ENCODE measurements around the gene KRTAP5-6. TPM values are rescaled to one million over a fixed set of nuclear protein-coding genes. Genes with fewer than 3 reads are reported as not detected.

KRTAP5-6 gene
- total and polyA plus RNA-seq, 7 donors: not detected

DNA sequence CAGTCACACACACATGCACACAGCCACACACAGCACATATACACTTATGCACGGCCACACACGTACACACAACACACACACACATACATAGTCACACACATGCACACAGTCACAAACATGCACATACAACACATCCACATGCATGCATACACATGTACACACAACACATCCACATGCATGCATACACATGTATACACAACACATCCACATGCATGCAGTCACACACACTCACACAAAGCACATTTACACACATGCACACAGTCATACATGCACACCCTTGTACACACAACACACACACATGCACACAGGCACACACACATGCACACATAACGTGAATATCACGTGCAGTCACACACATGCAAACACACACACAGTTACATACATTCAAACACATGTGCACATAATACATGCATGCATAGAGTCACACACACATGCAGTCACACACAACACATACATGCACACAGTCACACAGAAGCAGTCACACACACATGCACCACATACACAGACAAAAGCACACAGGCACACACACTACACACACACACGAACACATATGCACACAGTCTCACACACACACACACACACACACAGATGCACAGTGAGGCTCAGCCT, 34.6 kb downstream of the KRTAP5-6 start:
- WGBS, 3 donors: 88 to 92% (median 91%) methylated on average over 5 of the region's 5 CpGs
- TF ChIP-seq CTCF (IDR thresholded peaks at IDR 0.05): no peak
- ATAC-seq: no peak
- H3K9me3 ChIP-seq: no peaks in the 10 kb centered on the region
- H3K27me3 ChIP-seq (ENCODE audit: insufficient read depth in 3 of 3, low read length in 2 of 3): peaks cover 0 to 67% (median 19%) of the 10 kb centered on the region in 3 donors
- intact Hi-C loops (cut with DNase I): loop anchor here in 1 of 2 donors (5.0 kb wide), 1 partner anchor 86 kb away; no protein-coding TSS in a partner anchor
- no peak for DNase-seq
- H3K27ac ChIP-seq: no peak overlapping the region
- H3K4me3 ChIP-seq: no peak overlapping the region
- H3K4me1 ChIP-seq: no peaks in the 10 kb centered on the region
- no peaks in the 10 kb centered on the region for H3K36me3 ChIP-seq (ENCODE audit: insufficient read depth in 1 of 2, low read depth in 1 of 2)

GRCh38 chr11:1732418-1733008, 35.5 kb downstream of the KRTAP5-6 start:
- DNase-seq (no peak), ATAC-seq (no peak)
- Histone ChIP-seq H3K9me3 (peaks cover 7% of the 10 kb centered on the region), H3K4me1 (no peaks in the 10 kb centered on the region), H3K27me3 (ENCODE audit: insufficient read depth in 3 of 3, low read length in 2 of 3) (peaks cover 0 to 74% (median 21%) of the 10 kb centered on the region in 3 donors), H3K27ac (no peak overlapping the region), H3K4me3 (no peak overlapping the region), H3K36me3 (ENCODE audit: insufficient read depth in 1 of 2, low read depth in 1 of 2) (no peaks in the 10 kb centered on the region)
- WGBS, 3 donors: 24 to 34% (median 26%) methylated on average over 13 of the region's 13 CpGs
- TF ChIP-seq CTCF (IDR thresholded peaks at IDR 0.05): no peak
- intact Hi-C loops (cut with DNase I): loop anchor here in 1 of 2 donors (5.0 kb wide), 1 partner anchor 85 kb away; no protein-coding TSS in a partner anchor

GRCh38 chr11:1733009-1733715, 36.2 kb downstream of the KRTAP5-6 start:
- Histone ChIP-seq H3K4me3 (no peak overlapping the region), H3K4me1 (no peaks in the 10 kb centered on the region), H3K27ac (no peak overlapping the region), H3K36me3 (ENCODE audit: insufficient read depth in 1 of 2, low read depth in 1 of 2) (no peaks in the 10 kb centered on the region), H3K9me3 (peaks cover 7% of the 10 kb centered on the region), H3K27me3 (ENCODE audit: insufficient read depth in 3 of 3, low read length in 2 of 3) (peaks cover 0 to 72% (median 19%) of the 10 kb centered on the region in 3 donors)
- TF ChIP-seq CTCF (IDR thresholded peaks at IDR 0.05): no peak
- DNase-seq (no peak), ATAC-seq (peak in 2 of 4 donors; percentile 2 to 9)
- WGBS, 3 donors: 58 to 69% (median 60%) methylated on average over 14 of the region's 14 CpGs
- intact Hi-C loops (cut with DNase I): loop anchor here in 1 of 2 donors (5.0 kb wide), 1 partner anchor 84 kb away; no protein-coding TSS in a partner anchor

- no peaks in the 10 kb centered on the region for H3K4me1 ChIP-seq
- no peak overlapping the region for H3K27ac ChIP-seq
- H3K9me3 ChIP-seq: peaks cover 7% of the 10 kb centered on the region
- intact Hi-C loops (cut with DNase I): loop anchor here in 1 of 2 donors (5.0 kb wide), 1 partner anchor 83 kb away; no protein-coding TSS in a partner anchor
- WGBS, 3 donors: 65 to 67% (median 67%) methylated on average over 28 of the region's 28 CpGs
- ATAC-seq: peak in 2 of 4 donors; percentile 4 to 16
- no peak overlapping the region for H3K4me3 ChIP-seq
- no peak for TF ChIP-seq CTCF (IDR thresholded peaks at IDR 0.05)
- peaks cover 0 to 70% (median 17%) of the 10 kb centered on the region in 3 donors for H3K27me3 ChIP-seq (ENCODE audit: insufficient read depth in 3 of 3, low read length in 2 of 3)
- H3K36me3 ChIP-seq (ENCODE audit: insufficient read depth in 1 of 2, low read depth in 1 of 2): no peaks in the 10 kb centered on the region
- DNase-seq: no peak
Measured at GRCh38 chr11:1733716-1734640, 37.0 kb downstream of the KRTAP5-6 start.
